ENCODE results near the gene NCAPH2. TPM values are rescaled to one million over a fixed set of nuclear protein-coding genes. Genes with fewer than 3 reads are reported as not detected.

NCAPH2 gene
- total RNA-seq, 2 donors from 2014 or later = 43.7 to 59.6 TPM

GRCh38 chr22:50490531-50491308, 17.3 kb upstream of the NCAPH2 start:
- no peak for DNase-seq (ENCODE audit: low spot score)
- 54% methylated on average over 27 of the region's 27 CpGs for WGBS
- no peak overlapping the region for H3K4me3 ChIP-seq
- no peaks in the 10 kb centered on the region for H3K27me3 ChIP-seq (replicated peaks; ENCODE audit: insufficient read depth)
- H3K4me1 ChIP-seq (replicated peaks) = no peaks in the 10 kb centered on the region
- H3K36me3 ChIP-seq = no peaks in the 10 kb centered on the region
- intact Hi-C loops (cut with DNase I) = no loop called here
- no peak overlapping the region for H3K27ac ChIP-seq
- TF ChIP-seq CTCF (IDR thresholded peaks at IDR 0.05) (no peak), POLR2AphosphoS5 (IDR thresholded peaks at IDR 0.05) (no peak)
- no peaks in the 10 kb centered on the region for H3K9me3 ChIP-seq

- H3K4me1 ChIP-seq (replicated peaks) = no peaks in the 10 kb centered on the region
- intact Hi-C loops (cut with DNase I) = no loop called here
- WGBS = 73% methylated on average over 6 of the region's 6 CpGs
- no peak overlapping the region for H3K27ac ChIP-seq
- no peak overlapping the region for H3K4me3 ChIP-seq
- H3K27me3 ChIP-seq (replicated peaks; ENCODE audit: insufficient read depth) = no peaks in the 10 kb centered on the region
- DNase-seq (ENCODE audit: low spot score) = no peak
- H3K9me3 ChIP-seq = no peaks in the 10 kb centered on the region
- TF ChIP-seq POLR2AphosphoS5 (IDR thresholded peaks at IDR 0.05) = no peak
- TF ChIP-seq CTCF (IDR thresholded peaks at IDR 0.05) = no peak
- no peak for TF ChIP-seq POLR2A (IDR thresholded peaks at IDR 0.05)
- no peaks in the 10 kb centered on the region for H3K36me3 ChIP-seq
Measured at GRCh38 chr22:50497093-50497492, 10.9 kb upstream of the NCAPH2 start.

- peak; percentile 66 for DNase-seq (ENCODE audit: low spot score)
- Histone ChIP-seq H3K9me3 (no peaks in the 10 kb centered on the region), H3K36me3 (no peaks in the 10 kb centered on the region), H3K27me3 (replicated peaks; ENCODE audit: insufficient read depth) (no peaks in the 10 kb centered on the region), H3K4me3 (no peak overlapping the region), H3K27ac (no peak overlapping the region), H3K4me1 (replicated peaks) (no peaks in the 10 kb centered on the region)
- TF ChIP-seq POLR2AphosphoS5 (IDR thresholded peaks at IDR 0.05) (peak; percentile 16), POLR2A (IDR thresholded peaks at IDR 0.05) (no peak), CTCF (IDR thresholded peaks at IDR 0.05) (peak in 3 of 4 experiments; percentile 41 to 71 (median 58))
- 10% methylated on average over 13 of the region's 13 CpGs for WGBS
- intact Hi-C loops (cut with DNase I) = no loop called here
Measured at GRCh38 chr22:50498322-50498890, 9.6 kb upstream of the NCAPH2 start.

GRCh38 chr22:50500452-50500851, 7.6 kb upstream of the NCAPH2 start:
- no peak overlapping the region for H3K27ac ChIP-seq
- peaks cover 0 to 10% of the 10 kb centered on the region in 2 donors for H3K36me3 ChIP-seq
- WGBS = 95% methylated on average over 12 of the region's 12 CpGs
- TF ChIP-seq POLR2AphosphoS5 (IDR thresholded peaks at IDR 0.05) (no peak), CTCF (IDR thresholded peaks at IDR 0.05) (no peak), POLR2A (IDR thresholded peaks at IDR 0.05) (no peak)
- no peaks in the 10 kb centered on the region for H3K9me3 ChIP-seq
- no peak for DNase-seq (ENCODE audit: low spot score)
- no peaks in the 10 kb centered on the region for H3K27me3 ChIP-seq (replicated peaks; ENCODE audit: insufficient read depth)
- intact Hi-C loops (cut with DNase I) = no loop called here
- no peak overlapping the region for H3K4me3 ChIP-seq
- H3K4me1 ChIP-seq (replicated peaks) = no peaks in the 10 kb centered on the region

GRCh38 chr22:50502096-50502495, 5.9 kb upstream of the NCAPH2 start:
- 82% methylated on average over 6 of the region's 6 CpGs for WGBS
- no peak for DNase-seq (ENCODE audit: low spot score)
- Histone ChIP-seq H3K4me3 (no peak overlapping the region), H3K36me3 (peaks cover 0 to 14% of the 10 kb centered on the region in 2 donors), H3K9me3 (no peaks in the 10 kb centered on the region), H3K27ac (no peak overlapping the region), H3K4me1 (replicated peaks) (peaks cover 9% of the 10 kb centered on the region), H3K27me3 (replicated peaks; ENCODE audit: insufficient read depth) (no peaks in the 10 kb centered on the region)
- intact Hi-C loops (cut with DNase I) = no loop called here
- no peak for TF ChIP-seq POLR2AphosphoS5 (IDR thresholded peaks at IDR 0.05)
- no peak for TF ChIP-seq POLR2A (IDR thresholded peaks at IDR 0.05)
- no peak for TF ChIP-seq CTCF (IDR thresholded peaks at IDR 0.05)
